Suprapubic skin (tissue), 4 donors: Measurements from ENCODE around the gene PFDN2. TPM values are rescaled to one million over a fixed set of nuclear protein-coding genes. Genes with fewer than 3 reads are reported as not detected.

ENCODE experiments used
- DNase-seq, 2 donors: peaks; one replicate each; pipeline ENCODE4 v3.0.0-alpha.2; 2019; ENCODE audit warnings: low spot score in 2 of 2
- H3K27ac ChIP-seq: fragments of 200-600 bp; sonication (generic); one replicate; pipeline ENCODE4 v1.5.1; 2019
- H3K27me3 ChIP-seq: fragments of 200-600 bp; sonication (generic); one replicate; pipeline ENCODE4 v1.5.1; 2019
- H3K36me3 ChIP-seq: fragments of 200-600 bp; sonication (generic); one replicate; pipeline ENCODE4 v1.5.1; 2019
- H3K4me1 ChIP-seq: fragments of 200-600 bp; sonication (generic); one replicate; pipeline ENCODE4 v1.5.1; 2019
- H3K4me3 ChIP-seq: fragments of 200-600 bp; sonication (generic); one replicate; pipeline ENCODE4 v1.5.1; 2019; ENCODE audit warnings: mild to moderate bottlenecking
- H3K9me3 ChIP-seq: fragments of 200-600 bp; sonication (generic); one replicate; pipeline ENCODE4 v1.5.1; 2019
- CTCF ChIP-seq, 2 donors: fragments of 200-600 bp in 1 of 2; fragments of 450-650 bp in 1 of 2; sonication (generic) in 1 of 2; IDR thresholded peaks; one replicate each; pipeline ENCODE4 v1.5.1; 2016 to 2019; ENCODE audit warnings: antibody characterized with exemption in 2 of 2, mild to moderate bottlenecking in 1 of 2, moderate library complexity in 1 of 2
- EP300 ChIP-seq: sonication (generic); formaldehyde crosslinking; IDR thresholded peaks from one replicate; pipeline ENCODE4 v1.6.1; 2017; ENCODE audit warnings: antibody characterized with exemption
- POLR2A ChIP-seq, 2 donors: fragments of 450-650 bp; IDR thresholded peaks; one replicate each; pipeline ENCODE4 v1.6.1; 2017; ENCODE audit warnings: antibody characterized with exemption in 2 of 2, mild to moderate bottlenecking in 2 of 2, moderate library complexity in 2 of 2
- POLR2AphosphoS5 ChIP-seq, 3 donors: sonication (generic); formaldehyde crosslinking; IDR thresholded peaks; one replicate each; pipeline ENCODE4 v1.6.1; 2017; ENCODE audit warnings: antibody characterized with exemption in 3 of 3
- WGBS: methylation state at CpG from one replicate; pipeline ENCODE4 v1.1.5; 2018; 5-methylcytosine and 5-hydroxymethylcytosine counted together
- total RNA-seq, 4 donors: library from RNA; depleted of rRNA; stranded (reverse); fragments of >200 nt; gene quantifications; one replicate each; pipeline ENCODE4 v1.1.0, GENCODE V29; 2016

Gene PFDN2
- total RNA-seq, 4 donors from 2014 or later, result 21.3 to 33.9 (median 27.1) TPM

- TF ChIP-seq POLR2AphosphoS5 (IDR thresholded peaks at IDR 0.05) (no peak), POLR2A (IDR thresholded peaks at IDR 0.05) (no peak), EP300 (no peak), CTCF (IDR thresholded peaks at IDR 0.05) (no peak)
- DNase-seq, result no peak
- peak overlapping the region; percentile 92 for H3K27ac ChIP-seq
- peaks cover 55% of the 10 kb centered on the region for H3K4me1 ChIP-seq
- no peaks in the 10 kb centered on the region for H3K9me3 ChIP-seq
- no peak overlapping the region for H3K4me3 ChIP-seq
- no peaks in the 10 kb centered on the region for H3K27me3 ChIP-seq
- no peaks in the 10 kb centered on the region for H3K36me3 ChIP-seq
- 66% methylated on average over 41 of the region's 41 CpGs for WGBS
Measured at GRCh38 chr1:161079436-161080110, 38.3 kb downstream of the PFDN2 start.

GRCh38 chr1:161077426-161077825 lies 40.4 kb downstream of the PFDN2 start:
- Histone ChIP-seq H3K4me1 (peaks cover 53% of the 10 kb centered on the region), H3K27me3 (no peaks in the 10 kb centered on the region), H3K27ac (no peak overlapping the region), H3K9me3 (no peaks in the 10 kb centered on the region), H3K36me3 (no peaks in the 10 kb centered on the region), H3K4me3 (no peak overlapping the region)
- no peak for TF ChIP-seq CTCF (IDR thresholded peaks at IDR 0.05)
- WGBS, result 79% methylated on average over 8 of the region's 9 CpGs
- no peak for DNase-seq

- Histone ChIP-seq H3K36me3 (no peaks in the 10 kb centered on the region), H3K4me3 (no peak overlapping the region), H3K9me3 (no peaks in the 10 kb centered on the region), H3K4me1 (peaks cover 43% of the 10 kb centered on the region), H3K27ac (peak overlapping the region; percentile 61), H3K27me3 (no peaks in the 10 kb centered on the region)
- DNase-seq, result no peak
- TF ChIP-seq POLR2A (IDR thresholded peaks at IDR 0.05) (no peak), CTCF (IDR thresholded peaks at IDR 0.05) (no peak), EP300 (no peak), POLR2AphosphoS5 (IDR thresholded peaks at IDR 0.05) (no peak)
Measured at GRCh38 chr1:161076410-161076809, 41.4 kb downstream of the PFDN2 start.

GRCh38 chr1:161074676-161075368 lies 43.0 kb downstream of the PFDN2 start:
- WGBS, result 43% methylated on average over 12 of the region's 12 CpGs
- DNase-seq, result peak in 1 of 2 donors; percentile 82
- Histone ChIP-seq H3K4me3 (no peak overlapping the region), H3K4me1 (peaks cover 50% of the 10 kb centered on the region), H3K27ac (peak overlapping the region; percentile 74), H3K9me3 (no peaks in the 10 kb centered on the region), H3K36me3 (peaks cover under 1% of the 10 kb centered on the region), H3K27me3 (no peaks in the 10 kb centered on the region)
- peak in 2 of 3 donors; percentile 70 to 81 for TF ChIP-seq POLR2AphosphoS5 (IDR thresholded peaks at IDR 0.05)
- no peak for TF ChIP-seq CTCF (IDR thresholded peaks at IDR 0.05)
- no peak for TF ChIP-seq EP300
- TF ChIP-seq POLR2A (IDR thresholded peaks at IDR 0.05), result no peak

- 45% methylated on average over 5 of the region's 7 CpGs for WGBS
- peaks cover 46% of the 10 kb centered on the region for H3K4me1 ChIP-seq
- H3K27ac ChIP-seq, result peak overlapping the region; percentile 74
- H3K27me3 ChIP-seq, result no peaks in the 10 kb centered on the region
- H3K36me3 ChIP-seq, result peaks cover 3% of the 10 kb centered on the region
- DNase-seq, result peak in 1 of 2 donors; percentile 85
- no peaks in the 10 kb centered on the region for H3K9me3 ChIP-seq
- peak in 2 of 3 donors; percentile 15 to 25 for TF ChIP-seq POLR2AphosphoS5 (IDR thresholded peaks at IDR 0.05)
- peak in 1 of 2 donors; percentile 12 for TF ChIP-seq CTCF (IDR thresholded peaks at IDR 0.05)
- no peak for TF ChIP-seq POLR2A (IDR thresholded peaks at IDR 0.05)
- no peak for TF ChIP-seq EP300
- H3K4me3 ChIP-seq, result no peak overlapping the region
Measured at GRCh38 chr1:161073474-161074121, 44.2 kb downstream of the PFDN2 start.
